ENCODE results near the gene HSBP1.

DNA sequence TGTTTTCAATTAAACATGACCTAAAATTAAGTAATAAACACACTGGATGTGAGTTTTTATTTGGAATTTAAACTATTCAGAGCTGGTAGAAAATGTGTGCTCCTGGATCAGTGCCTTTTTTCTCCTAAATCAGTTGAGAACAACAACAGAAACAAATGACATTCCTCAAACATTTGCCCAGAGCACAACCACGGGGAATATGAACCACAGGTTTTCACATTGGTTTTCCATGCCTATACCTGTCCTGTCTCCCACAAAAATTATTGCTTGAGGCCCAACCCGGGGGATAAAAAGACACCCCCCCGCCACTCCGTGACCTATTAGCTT, 6.8 kb downstream of the HSBP1 start:
- TF ChIP-seq, protein P1, sequence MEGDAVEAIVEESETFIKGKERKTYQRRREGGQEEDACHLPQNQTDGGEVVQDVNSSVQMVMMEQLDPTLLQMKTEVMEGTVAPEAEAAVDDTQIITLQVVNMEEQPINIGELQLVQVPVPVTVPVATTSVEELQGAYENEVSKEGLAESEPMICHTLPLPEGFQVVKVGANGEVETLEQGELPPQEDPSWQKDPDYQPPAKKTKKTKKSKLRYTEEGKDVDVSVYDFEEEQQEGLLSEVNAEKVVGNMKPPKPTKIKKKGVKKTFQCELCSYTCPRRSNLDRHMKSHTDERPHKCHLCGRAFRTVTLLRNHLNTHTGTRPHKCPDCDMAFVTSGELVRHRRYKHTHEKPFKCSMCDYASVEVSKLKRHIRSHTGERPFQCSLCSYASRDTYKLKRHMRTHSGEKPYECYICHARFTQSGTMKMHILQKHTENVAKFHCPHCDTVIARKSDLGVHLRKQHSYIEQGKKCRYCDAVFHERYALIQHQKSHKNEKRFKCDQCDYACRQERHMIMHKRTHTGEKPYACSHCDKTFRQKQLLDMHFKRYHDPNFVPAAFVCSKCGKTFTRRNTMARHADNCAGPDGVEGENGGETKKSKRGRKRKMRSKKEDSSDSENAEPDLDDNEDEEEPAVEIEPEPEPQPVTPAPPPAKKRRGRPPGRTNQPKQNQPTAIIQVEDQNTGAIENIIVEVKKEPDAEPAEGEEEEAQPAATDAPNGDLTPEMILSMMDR (conservative IDR thresholded peaks at IDR 0.05; ENCODE audit: low read depth, low read length): no peak
- no peak for TF ChIP-seq EZH2 (IDR thresholded peaks at IDR 0.05; ENCODE audit: borderline replicate concordance, low read depth, low read length, poor library complexity, severe bottlenecking)
